ENCODE data around the gene DLG5.
A peak's percentile ranks its signal among the peaks of the same experiment; 100 is the strongest.

DLG5 gene

DNA sequence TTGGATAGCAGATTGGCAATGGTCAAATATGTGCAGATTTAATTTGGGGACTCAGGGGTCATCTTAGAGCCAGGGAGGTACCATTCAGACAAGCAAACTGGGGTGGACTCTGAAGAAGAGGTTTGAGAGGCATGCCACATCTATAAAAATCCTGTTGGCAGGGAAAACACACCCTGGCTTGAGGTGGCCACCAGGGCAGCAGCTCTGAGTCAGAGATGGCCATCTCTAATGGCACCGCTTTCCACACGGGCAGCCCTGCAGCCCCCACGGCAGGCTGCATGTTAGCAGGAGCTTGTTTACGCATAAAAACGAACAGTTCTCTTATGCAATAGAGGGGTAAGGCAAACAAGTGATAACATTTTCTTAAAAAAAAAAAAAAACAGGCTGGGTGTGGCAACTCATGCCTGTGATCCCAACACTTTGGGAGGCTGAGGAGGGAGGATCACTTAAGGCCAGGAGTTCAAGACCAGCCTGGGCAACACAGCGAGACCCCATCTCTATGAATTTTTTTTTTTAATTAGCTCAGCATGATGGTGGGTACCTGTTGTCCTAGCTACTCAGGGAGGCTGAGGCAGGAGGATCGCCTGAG, 14.9 kb downstream of the DLG5 start:
- Histone ChIP-seq H2BK5ac (ENCODE audit: low read depth, low read length, poor library complexity, severe bottlenecking) (no peak overlapping the region), H3K27ac (ENCODE audit: low read length, poor library complexity, severe bottlenecking) (no peak overlapping the region), H3K14ac (ENCODE audit: low read length in 2 of 2) (no peak overlapping the region), H3K9ac (ENCODE audit: low read length) (no peak overlapping the region), H3K4me2 (ENCODE audit: low read length, poor library complexity, severe bottlenecking) (no peak overlapping the region), H2BK12ac (ENCODE audit: low read length in 2 of 2) (no peak overlapping the region), H3K27me3 (ENCODE audit: control insufficient read depth in 1 of 2, insufficient read depth in 1 of 2, low read length in 2 of 2) (no peaks in the 10 kb centered on the region), H2BK15ac (ENCODE audit: low read depth, poor library complexity, severe bottlenecking) (no peak overlapping the region), H4K8ac (ENCODE audit: low read length) (no peak overlapping the region), H3K9me3 (ENCODE audit: control insufficient read depth, low read length) (no peaks in the 10 kb centered on the region), H4K91ac (ENCODE audit: low read length) (peak overlapping the region; percentile 52), H3K36me3 (ENCODE audit: control insufficient read depth in 1 of 2, insufficient read depth in 2 of 2, low read depth in 1 of 2, low read length in 2 of 2) (no peaks in the 10 kb centered on the region), H3K18ac (ENCODE audit: low read depth in 1 of 2, low read length in 2 of 2) (peak overlapping the region in 1 of 2 experiments; percentile 28), H2AK5ac (ENCODE audit: low read length, severe bottlenecking) (no peak overlapping the region), H3K4me3 (ENCODE audit: insufficient read depth in 1 of 2, low read depth in 1 of 2, low read length in 2 of 2) (no peak overlapping the region), H2AFZ (ENCODE audit: low read depth, low read length) (no peak overlapping the region), H2BK120ac (ENCODE audit: low read depth, low read length) (no peak overlapping the region), H3K4ac (ENCODE audit: low read depth in 1 of 2, low read length in 2 of 2) (no peak overlapping the region), H3K4me1 (ENCODE audit: control insufficient read depth, insufficient read depth, low read depth, low read length) (peaks cover 8% of the 10 kb centered on the region), H3K79me1 (replicated peaks; ENCODE audit: low read length, poor library complexity, severe bottlenecking) (peaks cover 54% of the 10 kb centered on the region), H3K23ac (ENCODE audit: low read length in 2 of 2) (no peak overlapping the region)
- peak; percentile 81 for DNase-seq
- WGBS = 58% methylated on average over 7 of the region's 7 CpGs

DNA sequence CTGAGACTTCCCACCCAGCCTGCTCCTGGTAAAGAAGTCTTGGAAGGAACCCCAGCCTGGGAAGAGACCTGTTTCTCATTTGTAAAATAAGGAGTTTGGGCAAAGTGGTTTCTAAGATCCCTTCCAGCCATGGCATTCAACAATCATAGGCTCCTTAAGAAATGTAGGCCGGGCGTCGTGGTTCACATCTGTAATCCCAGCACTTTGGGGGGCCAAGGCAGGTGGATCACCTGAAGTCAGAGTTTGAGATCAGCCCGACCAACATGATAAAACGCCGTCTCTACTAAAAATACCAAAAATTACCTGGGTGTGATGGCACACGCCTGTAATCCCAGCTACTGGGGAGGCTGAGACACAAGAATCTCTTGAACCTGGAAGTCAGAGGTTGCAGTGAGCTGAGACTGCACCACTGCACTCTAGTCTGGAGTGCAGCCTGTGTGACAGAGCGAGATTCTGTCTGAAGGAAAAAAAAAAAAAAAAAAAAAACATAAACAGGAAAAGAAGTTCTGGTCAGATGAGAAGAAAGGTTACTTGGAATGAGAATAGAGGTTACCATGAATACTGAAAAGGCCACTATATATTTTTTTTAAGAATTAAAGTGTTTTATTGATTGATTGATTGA, 15.9 kb downstream of the DLG5 start:
- Histone ChIP-seq H3K4me1 (ENCODE audit: control insufficient read depth, insufficient read depth, low read depth, low read length) (peaks cover 8% of the 10 kb centered on the region), H3K9ac (ENCODE audit: low read length) (peak overlapping the region; percentile 76), H3K27me3 (ENCODE audit: control insufficient read depth in 1 of 2, insufficient read depth in 1 of 2, low read length in 2 of 2) (no peaks in the 10 kb centered on the region), H3K27ac (ENCODE audit: low read length, poor library complexity, severe bottlenecking) (no peak overlapping the region), H3K36me3 (ENCODE audit: control insufficient read depth in 1 of 2, insufficient read depth in 2 of 2, low read depth in 1 of 2, low read length in 2 of 2) (peaks cover 0 to 2% of the 10 kb centered on the region in 2 experiments), H2BK120ac (ENCODE audit: low read depth, low read length) (no peak overlapping the region), H2AFZ (ENCODE audit: low read depth, low read length) (no peak overlapping the region), H2BK15ac (ENCODE audit: low read depth, poor library complexity, severe bottlenecking) (no peak overlapping the region), H3K4me3 (ENCODE audit: insufficient read depth in 1 of 2, low read depth in 1 of 2, low read length in 2 of 2) (no peak overlapping the region), H2AK5ac (ENCODE audit: low read length, severe bottlenecking) (no peak overlapping the region), H3K4ac (ENCODE audit: low read depth in 1 of 2, low read length in 2 of 2) (peak overlapping the region in 1 of 2 experiments; percentile 63), H3K9me3 (ENCODE audit: control insufficient read depth, low read length) (no peaks in the 10 kb centered on the region), H3K79me1 (replicated peaks; ENCODE audit: low read length, poor library complexity, severe bottlenecking) (peaks cover 52% of the 10 kb centered on the region), H2BK5ac (ENCODE audit: low read depth, low read length, poor library complexity, severe bottlenecking) (no peak overlapping the region), H2BK12ac (ENCODE audit: low read length in 2 of 2) (no peak overlapping the region), H3K18ac (ENCODE audit: low read depth in 1 of 2, low read length in 2 of 2) (no peak overlapping the region), H3K23ac (ENCODE audit: low read length in 2 of 2) (no peak overlapping the region), H3K4me2 (ENCODE audit: low read length, poor library complexity, severe bottlenecking) (no peak overlapping the region), H3K14ac (ENCODE audit: low read length in 2 of 2) (no peak overlapping the region), H4K8ac (ENCODE audit: low read length) (no peak overlapping the region), H4K91ac (ENCODE audit: low read length) (no peak overlapping the region)
- WGBS = 89% methylated on average over 8 of the region's 8 CpGs
- DNase-seq = no peak

DNA sequence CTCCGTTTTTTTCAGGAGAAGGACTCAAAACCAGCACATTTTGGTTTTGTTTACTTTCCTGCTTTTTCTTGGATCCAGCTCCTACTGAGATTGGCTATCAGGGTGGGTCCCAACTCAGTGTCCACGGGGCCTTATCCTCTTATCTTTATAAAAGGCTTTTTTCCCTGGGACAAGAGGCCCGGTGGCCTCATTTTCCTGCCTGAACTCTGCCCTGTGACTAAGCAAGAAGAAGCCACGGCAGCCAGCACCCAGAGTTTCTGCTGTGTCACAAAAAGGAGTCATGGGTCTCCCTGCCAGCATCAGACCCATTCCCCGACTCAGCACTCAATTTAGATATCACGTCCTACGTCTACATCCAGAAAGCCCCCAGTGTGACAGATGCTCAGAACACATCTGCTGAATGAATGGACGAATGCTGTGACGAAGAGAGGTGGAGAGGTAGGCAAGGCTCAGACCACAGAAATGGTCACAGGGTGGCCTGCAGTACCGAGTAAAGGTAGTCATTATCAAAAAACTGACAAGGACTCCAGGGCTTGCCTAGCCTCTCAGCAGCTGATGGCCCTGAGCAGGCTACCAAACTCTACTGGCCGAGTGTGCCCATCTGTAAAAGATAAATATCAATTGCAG, 16.7 kb downstream of the DLG5 start:
- Histone ChIP-seq H3K18ac (ENCODE audit: low read depth in 1 of 2, low read length in 2 of 2) (peak overlapping the region; percentile 31 to 63), H3K9me3 (ENCODE audit: control insufficient read depth, low read length) (no peaks in the 10 kb centered on the region), H2AFZ (ENCODE audit: low read depth, low read length) (no peak overlapping the region), H3K14ac (ENCODE audit: low read length in 2 of 2) (no peak overlapping the region), H3K23ac (ENCODE audit: low read length in 2 of 2) (no peak overlapping the region), H3K4me3 (ENCODE audit: insufficient read depth in 1 of 2, low read depth in 1 of 2, low read length in 2 of 2) (peak overlapping the region in 1 of 2 experiments; percentile 39), H3K4me2 (ENCODE audit: low read length, poor library complexity, severe bottlenecking) (no peak overlapping the region), H2AK5ac (ENCODE audit: low read length, severe bottlenecking) (no peak overlapping the region), H2BK12ac (ENCODE audit: low read length in 2 of 2) (peak overlapping the region in 1 of 2 experiments; percentile 80), H3K27me3 (ENCODE audit: control insufficient read depth in 1 of 2, insufficient read depth in 1 of 2, low read length in 2 of 2) (no peaks in the 10 kb centered on the region), H4K8ac (ENCODE audit: low read length) (peak overlapping the region; percentile 45), H2BK5ac (ENCODE audit: low read depth, low read length, poor library complexity, severe bottlenecking) (no peak overlapping the region), H2BK120ac (ENCODE audit: low read depth, low read length) (no peak overlapping the region), H3K4ac (ENCODE audit: low read depth in 1 of 2, low read length in 2 of 2) (no peak overlapping the region), H3K36me3 (ENCODE audit: control insufficient read depth in 1 of 2, insufficient read depth in 2 of 2, low read depth in 1 of 2, low read length in 2 of 2) (peaks cover 0 to 2% of the 10 kb centered on the region in 2 experiments), H3K27ac (ENCODE audit: low read length, poor library complexity, severe bottlenecking) (no peak overlapping the region), H3K79me1 (replicated peaks; ENCODE audit: low read length, poor library complexity, severe bottlenecking) (peaks cover 50% of the 10 kb centered on the region), H4K91ac (ENCODE audit: low read length) (peak overlapping the region; percentile 0), H2BK15ac (ENCODE audit: low read depth, poor library complexity, severe bottlenecking) (no peak overlapping the region), H3K9ac (ENCODE audit: low read length) (peak overlapping the region; percentile 76), H3K4me1 (ENCODE audit: control insufficient read depth, insufficient read depth, low read depth, low read length) (peaks cover 11% of the 10 kb centered on the region)
- 56% methylated on average over 11 of the region's 11 CpGs for WGBS
- peak; percentile 85 for DNase-seq

DNA sequence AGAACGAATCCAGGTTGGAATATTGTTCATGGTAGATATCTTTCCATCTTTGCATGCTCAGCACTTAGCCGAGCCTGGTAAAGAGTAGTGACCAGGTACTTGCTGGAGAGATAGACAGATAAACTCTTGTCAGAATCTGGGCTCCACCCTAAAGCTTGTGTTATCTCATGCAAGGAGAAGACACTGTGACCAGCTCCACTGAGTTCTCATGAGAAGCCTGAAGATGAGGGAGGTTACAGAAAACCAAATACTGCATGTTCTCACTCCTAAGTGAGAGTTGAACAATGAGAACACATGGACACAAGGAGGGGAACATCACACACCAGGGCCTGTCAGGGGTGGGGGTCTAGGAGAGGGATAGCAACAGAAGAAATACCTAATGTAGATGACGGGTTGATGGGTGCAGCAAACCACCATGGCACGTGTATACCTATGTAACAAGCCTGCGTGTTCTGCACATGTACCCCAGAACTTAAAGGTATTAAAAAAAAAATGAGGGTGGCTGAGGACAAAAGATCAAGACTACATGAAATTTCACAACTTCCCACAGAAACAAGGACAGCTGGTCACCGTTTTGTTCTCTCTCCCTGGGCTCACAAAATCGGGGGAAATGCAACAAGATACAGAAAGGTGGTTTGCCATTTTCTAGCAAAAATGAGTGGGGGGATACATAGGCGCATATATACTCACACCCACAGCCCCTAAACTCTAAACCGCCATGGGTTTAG, 17.4 kb downstream of the DLG5 start:
- 84% methylated on average over 5 of the region's 9 CpGs for WGBS
- Histone ChIP-seq H4K91ac (ENCODE audit: low read length) (no peak overlapping the region), H2BK15ac (ENCODE audit: low read depth, poor library complexity, severe bottlenecking) (no peak overlapping the region), H3K36me3 (ENCODE audit: control insufficient read depth in 1 of 2, insufficient read depth in 2 of 2, low read depth in 1 of 2, low read length in 2 of 2) (peaks cover 0 to 2% of the 10 kb centered on the region in 2 experiments), H2BK5ac (ENCODE audit: low read depth, low read length, poor library complexity, severe bottlenecking) (no peak overlapping the region), H3K27ac (ENCODE audit: low read length, poor library complexity, severe bottlenecking) (no peak overlapping the region), H3K23ac (ENCODE audit: low read length in 2 of 2) (no peak overlapping the region), H3K4me1 (ENCODE audit: control insufficient read depth, insufficient read depth, low read depth, low read length) (peaks cover 10% of the 10 kb centered on the region), H2AFZ (ENCODE audit: low read depth, low read length) (no peak overlapping the region), H3K4ac (ENCODE audit: low read depth in 1 of 2, low read length in 2 of 2) (no peak overlapping the region), H3K9ac (ENCODE audit: low read length) (peak overlapping the region; percentile 76), H3K4me3 (ENCODE audit: insufficient read depth in 1 of 2, low read depth in 1 of 2, low read length in 2 of 2) (peak overlapping the region in 1 of 2 experiments; percentile 39), H4K8ac (ENCODE audit: low read length) (peak overlapping the region; percentile 45), H3K27me3 (ENCODE audit: control insufficient read depth in 1 of 2, insufficient read depth in 1 of 2, low read length in 2 of 2) (no peaks in the 10 kb centered on the region), H2BK12ac (ENCODE audit: low read length in 2 of 2) (peak overlapping the region; percentile 12 to 54), H3K18ac (ENCODE audit: low read depth in 1 of 2, low read length in 2 of 2) (peak overlapping the region in 1 of 2 experiments; percentile 63), H3K14ac (ENCODE audit: low read length in 2 of 2) (no peak overlapping the region), H2BK120ac (ENCODE audit: low read depth, low read length) (no peak overlapping the region), H3K79me1 (replicated peaks; ENCODE audit: low read length, poor library complexity, severe bottlenecking) (peaks cover 44% of the 10 kb centered on the region), H3K4me2 (ENCODE audit: low read length, poor library complexity, severe bottlenecking) (no peak overlapping the region), H2AK5ac (ENCODE audit: low read length, severe bottlenecking) (no peak overlapping the region), H3K9me3 (ENCODE audit: control insufficient read depth, low read length) (no peaks in the 10 kb centered on the region)
- no peak for DNase-seq
